ENCODE data around the gene ZBTB20.

The ZBTB20 gene

GRCh38 chr3:115162759-115163158, 15.7 kb upstream of the ZBTB20 start:
- H3K4me1 ChIP-seq (ENCODE audit: control insufficient read depth, insufficient read depth, low read length): no peaks in the 10 kb centered on the region
- H3K27me3 ChIP-seq (ENCODE audit: control insufficient read depth, insufficient read depth, low read length): no peaks in the 10 kb centered on the region
- no peak overlapping the region for H3K4me3 ChIP-seq (ENCODE audit: low read depth, low read length)
- no peak overlapping the region for H3K9ac ChIP-seq (ENCODE audit: low read depth, low read length)
- H3K36me3 ChIP-seq (ENCODE audit: control insufficient read depth, insufficient read depth, low read length): no peaks in the 10 kb centered on the region
- H3K9me3 ChIP-seq (ENCODE audit: control insufficient read depth, insufficient read depth, low read length): peaks cover 3% of the 10 kb centered on the region

- Histone ChIP-seq H3K27me3 (ENCODE audit: control insufficient read depth, insufficient read depth, low read length) (no peaks in the 10 kb centered on the region), H3K9ac (ENCODE audit: low read depth, low read length) (no peak overlapping the region), H3K36me3 (ENCODE audit: control insufficient read depth, insufficient read depth, low read length) (no peaks in the 10 kb centered on the region), H3K4me3 (ENCODE audit: low read depth, low read length) (no peak overlapping the region), H3K4me1 (ENCODE audit: control insufficient read depth, insufficient read depth, low read length) (no peaks in the 10 kb centered on the region), H3K9me3 (ENCODE audit: control insufficient read depth, insufficient read depth, low read length) (peaks cover 3% of the 10 kb centered on the region)
These were observed 14.8 kb upstream of the ZBTB20 start for GRCh38 chr3:115161866-115162265.

- Histone ChIP-seq H3K9me3 (ENCODE audit: control insufficient read depth, insufficient read depth, low read length) (peaks cover 3% of the 10 kb centered on the region), H3K4me3 (ENCODE audit: low read depth, low read length) (no peak overlapping the region), H3K9ac (ENCODE audit: low read depth, low read length) (no peak overlapping the region), H3K4me1 (ENCODE audit: control insufficient read depth, insufficient read depth, low read length) (no peaks in the 10 kb centered on the region), H3K36me3 (ENCODE audit: control insufficient read depth, insufficient read depth, low read length) (no peaks in the 10 kb centered on the region), H3K27me3 (ENCODE audit: control insufficient read depth, insufficient read depth, low read length) (no peaks in the 10 kb centered on the region)
These were observed 14.2 kb upstream of the ZBTB20 start for GRCh38 chr3:115161168-115161834.

- H3K4me1 ChIP-seq (ENCODE audit: control insufficient read depth, insufficient read depth, low read length): no peaks in the 10 kb centered on the region
- H3K27me3 ChIP-seq (ENCODE audit: control insufficient read depth, insufficient read depth, low read length): no peaks in the 10 kb centered on the region
- peaks cover 3% of the 10 kb centered on the region for H3K9me3 ChIP-seq (ENCODE audit: control insufficient read depth, insufficient read depth, low read length)
- no peaks in the 10 kb centered on the region for H3K36me3 ChIP-seq (ENCODE audit: control insufficient read depth, insufficient read depth, low read length)
- no peak overlapping the region for H3K4me3 ChIP-seq (ENCODE audit: low read depth, low read length)
- no peak overlapping the region for H3K9ac ChIP-seq (ENCODE audit: low read depth, low read length)
These were observed 13.2 kb upstream of the ZBTB20 start for GRCh38 chr3:115160295-115160694.

GRCh38 chr3:115156046-115156654, 9.1 kb upstream of the ZBTB20 start:
- peaks cover 3% of the 10 kb centered on the region for H3K9me3 ChIP-seq (ENCODE audit: control insufficient read depth, insufficient read depth, low read length)
- H3K36me3 ChIP-seq (ENCODE audit: control insufficient read depth, insufficient read depth, low read length): no peaks in the 10 kb centered on the region
- H3K4me3 ChIP-seq (ENCODE audit: low read depth, low read length): no peak overlapping the region
- no peak overlapping the region for H3K9ac ChIP-seq (ENCODE audit: low read depth, low read length)
- H3K27me3 ChIP-seq (ENCODE audit: control insufficient read depth, insufficient read depth, low read length): no peaks in the 10 kb centered on the region
- H3K4me1 ChIP-seq (ENCODE audit: control insufficient read depth, insufficient read depth, low read length): no peaks in the 10 kb centered on the region

GRCh38 chr3:115154611-115155010, 7.5 kb upstream of the ZBTB20 start:
- Histone ChIP-seq H3K9me3 (ENCODE audit: control insufficient read depth, insufficient read depth, low read length) (peaks cover 3% of the 10 kb centered on the region), H3K36me3 (ENCODE audit: control insufficient read depth, insufficient read depth, low read length) (no peaks in the 10 kb centered on the region), H3K4me3 (ENCODE audit: low read depth, low read length) (no peak overlapping the region), H3K4me1 (ENCODE audit: control insufficient read depth, insufficient read depth, low read length) (no peaks in the 10 kb centered on the region), H3K9ac (ENCODE audit: low read depth, low read length) (no peak overlapping the region), H3K27me3 (ENCODE audit: control insufficient read depth, insufficient read depth, low read length) (no peaks in the 10 kb centered on the region)

- no peak overlapping the region for H3K4me3 ChIP-seq (ENCODE audit: low read depth, low read length)
- H3K27me3 ChIP-seq (ENCODE audit: control insufficient read depth, insufficient read depth, low read length): no peaks in the 10 kb centered on the region
- no peaks in the 10 kb centered on the region for H3K4me1 ChIP-seq (ENCODE audit: control insufficient read depth, insufficient read depth, low read length)
- H3K36me3 ChIP-seq (ENCODE audit: control insufficient read depth, insufficient read depth, low read length): no peaks in the 10 kb centered on the region
- H3K9me3 ChIP-seq (ENCODE audit: control insufficient read depth, insufficient read depth, low read length): no peaks in the 10 kb centered on the region
- no peak overlapping the region for H3K9ac ChIP-seq (ENCODE audit: low read depth, low read length)
These were observed 4.8 kb upstream of the ZBTB20 start for GRCh38 chr3:115151921-115152320.

- H3K27me3 ChIP-seq (ENCODE audit: control insufficient read depth, insufficient read depth, low read length): no peaks in the 10 kb centered on the region
- H3K4me1 ChIP-seq (ENCODE audit: control insufficient read depth, insufficient read depth, low read length): peaks cover 2% of the 10 kb centered on the region
- H3K36me3 ChIP-seq (ENCODE audit: control insufficient read depth, insufficient read depth, low read length): no peaks in the 10 kb centered on the region
- H3K9me3 ChIP-seq (ENCODE audit: control insufficient read depth, insufficient read depth, low read length): no peaks in the 10 kb centered on the region
- H3K4me3 ChIP-seq (ENCODE audit: low read depth, low read length): peak overlapping the region; percentile 82
- H3K9ac ChIP-seq (ENCODE audit: low read depth, low read length): peak overlapping the region; percentile 17
These were observed 1.2 kb upstream of the ZBTB20 start for GRCh38 chr3:115148142-115148790.

- no peaks in the 10 kb centered on the region for H3K9me3 ChIP-seq (ENCODE audit: control insufficient read depth, insufficient read depth, low read length)
- no peaks in the 10 kb centered on the region for H3K36me3 ChIP-seq (ENCODE audit: control insufficient read depth, insufficient read depth, low read length)
- peaks cover 6% of the 10 kb centered on the region for H3K4me1 ChIP-seq (ENCODE audit: control insufficient read depth, insufficient read depth, low read length)
- no peaks in the 10 kb centered on the region for H3K27me3 ChIP-seq (ENCODE audit: control insufficient read depth, insufficient read depth, low read length)
- peak overlapping the region; percentile 82 for H3K4me3 ChIP-seq (ENCODE audit: low read depth, low read length)
- peak overlapping the region; percentile 17 for H3K9ac ChIP-seq (ENCODE audit: low read depth, low read length)
These were observed 447 bp upstream of the ZBTB20 start for GRCh38 chr3:115147329-115148141.

- no peaks in the 10 kb centered on the region for H3K27me3 ChIP-seq (ENCODE audit: control insufficient read depth, insufficient read depth, low read length)
- H3K4me1 ChIP-seq (ENCODE audit: control insufficient read depth, insufficient read depth, low read length): peaks cover 7% of the 10 kb centered on the region
- peak overlapping the region; percentile 29 for H3K9ac ChIP-seq (ENCODE audit: low read depth, low read length)
- H3K4me3 ChIP-seq (ENCODE audit: low read depth, low read length): peak overlapping the region; percentile 82
- no peaks in the 10 kb centered on the region for H3K9me3 ChIP-seq (ENCODE audit: control insufficient read depth, insufficient read depth, low read length)
- H3K36me3 ChIP-seq (ENCODE audit: control insufficient read depth, insufficient read depth, low read length): no peaks in the 10 kb centered on the region
These were observed 1.1 kb downstream of the ZBTB20 start for GRCh38 chr3:115146032-115146417.

GRCh38 chr3:115141033-115141757, 5.9 kb downstream of the ZBTB20 start:
- H3K4me3 ChIP-seq (ENCODE audit: low read depth, low read length): no peak overlapping the region
- H3K4me1 ChIP-seq (ENCODE audit: control insufficient read depth, insufficient read depth, low read length): peaks cover 21% of the 10 kb centered on the region
- H3K36me3 ChIP-seq (ENCODE audit: control insufficient read depth, insufficient read depth, low read length): no peaks in the 10 kb centered on the region
- no peaks in the 10 kb centered on the region for H3K27me3 ChIP-seq (ENCODE audit: control insufficient read depth, insufficient read depth, low read length)
- H3K9ac ChIP-seq (ENCODE audit: low read depth, low read length): no peak overlapping the region
- no peaks in the 10 kb centered on the region for H3K9me3 ChIP-seq (ENCODE audit: control insufficient read depth, insufficient read depth, low read length)

Data from iPS-15b (cell line).